Karpas-422 (cell line): ENCODE measurements around the gene EPHA6. TPM values are rescaled to one million over a fixed set of nuclear protein-coding genes. Genes with fewer than 3 reads are reported as not detected.
"Not testable (repeated sequence)": the region's sequence is repeated elsewhere in the genome, so short reads cannot be mapped to it uniquely, and the experiment has no call there.

ENCODE experiments used
- DNase-seq: peaks from one replicate; pipeline ENCODE4 v3.0.0-alpha.2; 2015
- H2AFZ ChIP-seq: fragments of 200-600 bp; sonication (generic); 2 replicates; pipeline ENCODE4 v1.6.1; 2014; ENCODE audit warnings: antibody characterized with exemption, low read length, mixed read lengths
- H3K27ac ChIP-seq: fragments of 200-600 bp; sonication (generic); 2 replicates; pipeline ENCODE4 v1.5.1; 2014; ENCODE audit warnings: mild to moderate bottlenecking, low read length, moderate library complexity
- H3K27me3 ChIP-seq: fragments of 200-600 bp; sonication (generic); 2 replicates; pipeline ENCODE4 v1.6.1; 2014; ENCODE audit warnings: low read length, mixed read lengths
- H3K36me3 ChIP-seq: fragments of 200-600 bp; sonication (generic); 2 replicates; pipeline ENCODE4 v1.6.1; 2014; ENCODE audit warnings: low read length, mixed read lengths; ENCODE audit not compliant: insufficient read depth
- H3K4me1 ChIP-seq: fragments of 200-600 bp; sonication (generic); 2 replicates; pipeline ENCODE4 v1.6.1; 2014; ENCODE audit warnings: mild to moderate bottlenecking, low read length, mixed read lengths
- H3K4me2 ChIP-seq: fragments of 200-600 bp; sonication (generic); 2 replicates; pipeline ENCODE4 v1.6.1; 2014; ENCODE audit warnings: low read length, low read depth, mild to moderate bottlenecking; ENCODE audit not compliant: poor library complexity, severe bottlenecking
- H3K4me3 ChIP-seq: fragments of 200-600 bp; sonication (generic); 2 replicates; pipeline ENCODE4 v1.5.1; 2014; ENCODE audit warnings: mild to moderate bottlenecking, antibody characterized with exemption, low read length, mixed read lengths
- H3K79me2 ChIP-seq: fragments of 200-600 bp; sonication (generic); 2 replicates; pipeline ENCODE4 v1.6.1; 2014; ENCODE audit warnings: mild to moderate bottlenecking, low read length, mixed read lengths
- H3K9ac ChIP-seq: fragments of 200-600 bp; sonication (generic); 2 replicates; pipeline ENCODE4 v1.6.0; 2014; ENCODE audit warnings: low read length
- H3K9me2 ChIP-seq: fragments of 200-600 bp; sonication (generic), shearing (Covaris generic); replicated peaks from 2 replicates; pipeline ENCODE4 v1.6.0; 2014; ENCODE audit warnings: mild to moderate bottlenecking, low read length, moderate library complexity; ENCODE audit not compliant: insufficient read depth
- H3K9me3 ChIP-seq: fragments of 300-700, 200-600 bp; sonication (generic); 2 replicates; pipeline ENCODE4 v1.6.1; 2014; ENCODE audit warnings: low read length, mixed read lengths
- H4K20me1 ChIP-seq: fragments of 200-600 bp; sonication (generic); 2 replicates; pipeline ENCODE4 v1.6.1; 2014; ENCODE audit warnings: mild to moderate bottlenecking, antibody characterized with exemption, low read length, low read depth; ENCODE audit not compliant: insufficient read depth
- total RNA-seq: library from RNA; depleted of rRNA; stranded (reverse); fragments of >200 nt; shearing (Covaris generic); gene quantifications from 2 replicates; pipeline ENCODE4 v1.2.3, GENCODE V29; 2014; ENCODE audit warnings: low replicate concordance

EPHA6 gene
- total RNA-seq, 1 experiment from 2014 or later: not detected

- H3K4me3 ChIP-seq: no peak overlapping the region
- DNase-seq: no peak
- no peaks in the 10 kb centered on the region for H3K27me3 ChIP-seq
- H3K4me2 ChIP-seq: no peak overlapping the region
- H3K9ac ChIP-seq: no peak overlapping the region
- no peaks in the 10 kb centered on the region for H3K9me2 ChIP-seq
- H3K79me2 ChIP-seq: no peaks in the 10 kb centered on the region
- no peaks in the 10 kb centered on the region for H3K36me3 ChIP-seq
- H4K20me1 ChIP-seq: no peaks in the 10 kb centered on the region
- H2AFZ ChIP-seq: no peak overlapping the region
- no peak overlapping the region for H3K27ac ChIP-seq
- H3K9me3 ChIP-seq: no peaks in the 10 kb centered on the region
- no peaks in the 10 kb centered on the region for H3K4me1 ChIP-seq
These were observed 163.3 kb downstream of the EPHA6 start for GRCh38 chr3:96977671-96978070.

- not testable (repeated sequence) for H4K20me1 ChIP-seq, H3K4me3 ChIP-seq, H3K9me2 ChIP-seq, H3K79me2 ChIP-seq, H3K27ac ChIP-seq, H2AFZ ChIP-seq, H3K4me1 ChIP-seq, H3K27me3 ChIP-seq, H3K9ac ChIP-seq, H3K36me3 ChIP-seq, DNase-seq, H3K9me3 ChIP-seq, H3K4me2 ChIP-seq
These were observed 169.3 kb downstream of the EPHA6 start for GRCh38 chr3:96983716-96984115.

DNA sequence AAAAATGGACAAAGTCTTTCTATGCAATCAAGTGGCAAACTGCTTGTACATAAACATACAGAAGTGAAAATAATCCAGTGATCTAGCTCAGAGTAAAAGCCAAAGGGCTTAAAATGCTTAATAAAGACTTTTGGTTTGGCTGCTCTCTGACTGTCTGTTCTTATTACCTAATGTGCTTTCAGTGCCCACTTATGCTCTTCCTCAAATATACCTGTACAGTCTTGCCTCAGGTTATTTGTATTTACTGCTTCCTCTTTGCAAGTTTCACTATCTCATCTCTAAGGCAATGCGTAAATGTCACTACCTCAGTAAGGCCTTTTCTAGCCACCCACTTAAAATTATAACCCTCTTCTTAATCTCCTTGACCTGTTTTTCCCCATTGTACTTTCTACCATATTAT, 171.8 kb downstream of the EPHA6 start:
- Histone ChIP-seq H3K4me2 (no peak overlapping the region), H3K9ac (no peak overlapping the region), H4K20me1 (no peaks in the 10 kb centered on the region), H3K79me2 (no peaks in the 10 kb centered on the region), H2AFZ (no peak overlapping the region), H3K36me3 (no peaks in the 10 kb centered on the region), H3K4me3 (no peak overlapping the region), H3K9me2 (no peaks in the 10 kb centered on the region), H3K9me3 (no peaks in the 10 kb centered on the region; the same call in 1 of the 2 replicates), H3K27me3 (no peaks in the 10 kb centered on the region), H3K27ac (no peak overlapping the region), H3K4me1 (no peaks in the 10 kb centered on the region)
- DNase-seq: no peak

DNA sequence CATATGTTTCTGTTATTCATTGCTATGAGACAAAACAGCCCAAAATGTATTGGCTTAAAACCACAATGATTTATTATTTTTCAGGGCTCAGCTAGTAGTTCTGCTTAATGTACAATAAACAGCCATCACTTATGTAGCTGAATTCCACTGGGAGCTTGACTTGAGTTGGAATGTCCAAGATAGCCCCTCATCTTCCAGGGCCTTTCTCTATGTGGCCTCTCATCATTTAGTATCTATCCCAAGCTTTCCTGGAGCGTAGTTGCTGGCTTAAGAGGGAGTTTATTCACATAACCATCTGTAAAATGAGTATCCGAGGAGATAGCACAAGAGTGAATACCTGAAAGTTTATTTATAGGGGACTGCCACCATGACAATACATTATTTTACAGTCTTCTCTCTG, 176.8 kb downstream of the EPHA6 start:
- no peak overlapping the region for H3K4me3 ChIP-seq
- no peaks in the 10 kb centered on the region for H3K27me3 ChIP-seq
- no peak overlapping the region for H3K4me2 ChIP-seq
- H2AFZ ChIP-seq: no peak overlapping the region
- H4K20me1 ChIP-seq: no peaks in the 10 kb centered on the region
- H3K4me1 ChIP-seq: no peaks in the 10 kb centered on the region
- no peak for DNase-seq
- no peaks in the 10 kb centered on the region for H3K36me3 ChIP-seq
- no peaks in the 10 kb centered on the region for H3K9me3 ChIP-seq
- no peaks in the 10 kb centered on the region for H3K9me2 ChIP-seq
- no peak overlapping the region for H3K9ac ChIP-seq
- no peaks in the 10 kb centered on the region for H3K79me2 ChIP-seq
- H3K27ac ChIP-seq: no peak overlapping the region

DNA sequence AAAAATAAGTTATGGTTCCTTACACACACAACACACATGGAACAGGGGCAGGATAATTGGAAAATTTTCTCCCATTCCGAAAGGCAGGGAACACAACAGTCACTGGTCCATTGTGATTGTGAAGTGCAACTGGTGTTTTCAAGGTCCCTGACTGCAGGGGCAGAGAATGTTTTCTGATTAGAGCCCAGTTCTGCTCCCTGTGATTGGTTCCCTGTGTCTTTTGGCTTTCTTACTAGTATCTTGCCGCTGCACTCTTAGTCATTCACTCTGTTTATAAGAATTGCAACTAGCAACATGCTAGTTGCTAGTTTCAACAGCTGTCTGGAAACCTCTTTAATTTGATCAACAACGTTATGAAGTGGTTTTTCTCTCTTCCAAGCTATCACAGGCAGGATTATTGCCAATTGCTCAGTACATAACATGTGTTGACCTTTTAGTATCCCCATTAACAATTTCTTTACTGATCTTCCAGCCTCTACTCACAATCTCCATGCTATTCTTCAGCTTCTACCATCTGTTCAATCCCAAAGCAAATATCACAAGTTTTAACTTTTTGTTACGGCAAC, 177.5 kb downstream of the EPHA6 start:
- Histone ChIP-seq H3K79me2 (no peaks in the 10 kb centered on the region), H4K20me1 (no peaks in the 10 kb centered on the region)
- no peak for DNase-seq

GRCh38 chr3:96994988-96995387, 180.6 kb downstream of the EPHA6 start:
- no peak overlapping the region for H3K4me2 ChIP-seq
- H3K79me2 ChIP-seq: no peaks in the 10 kb centered on the region

More for the DNA sequence above, 177.5 kb downstream of the EPHA6 start:
- no peaks in the 10 kb centered on the region for H3K4me1 ChIP-seq
- H3K27me3 ChIP-seq: no peaks in the 10 kb centered on the region
- no peaks in the 10 kb centered on the region for H3K36me3 ChIP-seq
- no peaks in the 10 kb centered on the region for H3K9me2 ChIP-seq
- no peak overlapping the region for H3K27ac ChIP-seq
- no peak overlapping the region for H3K4me3 ChIP-seq
- no peaks in the 10 kb centered on the region for H3K9me3 ChIP-seq
- no peak overlapping the region for H2AFZ ChIP-seq
- no peak overlapping the region for H3K4me2 ChIP-seq
- no peak overlapping the region for H3K9ac ChIP-seq

GRCh38 chr3:96996009-96996408, 181.6 kb downstream of the EPHA6 start:
- no peaks in the 10 kb centered on the region for H3K4me1 ChIP-seq
- peaks cover 3% of the 10 kb centered on the region; the same call in 1 of the 2 replicates for H3K9me3 ChIP-seq
- no peaks in the 10 kb centered on the region for H3K79me2 ChIP-seq
- H2AFZ ChIP-seq: no peak overlapping the region
- no peaks in the 10 kb centered on the region for H4K20me1 ChIP-seq
- H3K4me3 ChIP-seq: no peak overlapping the region
- DNase-seq: no peak
- no peak overlapping the region for H3K9ac ChIP-seq
- no peaks in the 10 kb centered on the region for H3K36me3 ChIP-seq
- H3K4me2 ChIP-seq: no peak overlapping the region
- H3K27ac ChIP-seq: no peak overlapping the region
- no peaks in the 10 kb centered on the region for H3K27me3 ChIP-seq
- no peaks in the 10 kb centered on the region for H3K9me2 ChIP-seq

More at GRCh38 chr3:96994988-96995387, 180.6 kb downstream of the EPHA6 start:
- Histone ChIP-seq H4K20me1 (no peaks in the 10 kb centered on the region), H3K27me3 (no peaks in the 10 kb centered on the region), H2AFZ (no peak overlapping the region), H3K36me3 (no peaks in the 10 kb centered on the region), H3K4me1 (no peaks in the 10 kb centered on the region), H3K27ac (no peak overlapping the region), H3K9me3 (peaks cover 3% of the 10 kb centered on the region; the same call in 1 of the 2 replicates), H3K9ac (no peak overlapping the region), H3K4me3 (no peak overlapping the region), H3K9me2 (no peaks in the 10 kb centered on the region)
- no peak for DNase-seq

DNA sequence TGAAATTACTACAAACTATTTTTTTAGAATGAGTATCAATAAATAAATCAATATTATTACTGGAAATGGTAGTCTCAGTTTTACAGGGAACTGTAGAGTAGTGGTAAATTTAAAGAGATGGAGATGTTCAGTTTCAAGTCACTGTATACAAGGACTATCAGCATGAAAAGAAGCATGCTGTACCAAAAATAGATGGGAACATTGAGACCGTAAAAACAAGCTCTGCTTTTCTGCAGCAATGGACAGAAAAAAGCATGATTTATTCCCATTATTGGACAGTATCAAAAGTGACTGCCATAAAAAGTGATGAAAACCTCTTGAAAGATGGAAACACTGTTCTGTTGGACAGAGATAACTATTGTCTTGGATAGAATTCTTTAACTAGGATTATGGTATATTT, 187.2 kb downstream of the EPHA6 start:
- Histone ChIP-seq H3K4me2 (no peak overlapping the region), H3K79me2 (no peaks in the 10 kb centered on the region), H3K9me3 (peaks cover 3% of the 10 kb centered on the region; the same call in 1 of the 2 replicates), H3K27me3 (no peaks in the 10 kb centered on the region), H3K9me2 (no peaks in the 10 kb centered on the region), H3K27ac (no peak overlapping the region), H4K20me1 (no peaks in the 10 kb centered on the region), H3K4me3 (no peak overlapping the region), H3K9ac (no peak overlapping the region), H2AFZ (no peak overlapping the region), H3K4me1 (no peaks in the 10 kb centered on the region), H3K36me3 (no peaks in the 10 kb centered on the region)
- DNase-seq: no peak
